Parathyroid adenoma (tissue), 2 donors: ENCODE data around the gene CLDN4.
"Not testable (repeated sequence)": the region's sequence is repeated elsewhere in the genome, so short reads cannot be mapped to it uniquely, and the experiment has no call there.

Experiments
- H2AFZ ChIP-seq: fragments of 300-600 bp; sonication (generic); one replicate; pipeline ENCODE4 v1.7.0; 2017; ENCODE audit warnings: antibody characterized with exemption, mild to moderate bottlenecking
- H3K27ac ChIP-seq: fragments of 300-600 bp; sonication (generic); one replicate; pipeline ENCODE4 v1.7.0; 2017
- H3K27me3 ChIP-seq: fragments of 300-600 bp; sonication (generic); one replicate; pipeline ENCODE4 v1.7.0; 2017; ENCODE audit warnings: low read length; ENCODE audit not compliant: control insufficient read depth, insufficient read depth
- H3K36me3 ChIP-seq: fragments of 300-600 bp; sonication (generic); one replicate; pipeline ENCODE4 v1.7.0; 2017; ENCODE audit warnings: low read length; ENCODE audit not compliant: control insufficient read depth, insufficient read depth
- H3K4me1 ChIP-seq: fragments of 300-600 bp; sonication (generic); one replicate; pipeline ENCODE4 v1.7.0; 2017; ENCODE audit warnings: control low read depth
- H3K4me2 ChIP-seq: fragments of 300-600 bp; sonication (generic); one replicate; pipeline ENCODE4 v1.7.0; 2017; ENCODE audit warnings: low read length
- H3K4me3 ChIP-seq: fragments of 300-600 bp; sonication (generic); one replicate; pipeline ENCODE4 v1.7.0; 2017; ENCODE audit warnings: low read depth, low read length
- H3K79me2 ChIP-seq: fragments of 300-600 bp; sonication (generic); one replicate; pipeline ENCODE4 v1.7.0; 2017; ENCODE audit warnings: control low read depth
- H3K9ac ChIP-seq: fragments of 300-600 bp; sonication (generic); one replicate; pipeline ENCODE4 v1.7.0; 2017; ENCODE audit warnings: mild to moderate bottlenecking
- H3K9me3 ChIP-seq: fragments of 300-600 bp; sonication (generic); one replicate; pipeline ENCODE4 v1.7.0; 2017; ENCODE audit warnings: low read length; ENCODE audit not compliant: control insufficient read depth
- CTCF ChIP-seq: fragments of 300-600 bp; sonication (generic); IDR thresholded peaks from one replicate; pipeline ENCODE4 v1.7.0; 2017; ENCODE audit warnings: antibody characterized with exemption, mild to moderate bottlenecking
- donor health status: primary hyperparathyroidism.

Gene CLDN4

DNA sequence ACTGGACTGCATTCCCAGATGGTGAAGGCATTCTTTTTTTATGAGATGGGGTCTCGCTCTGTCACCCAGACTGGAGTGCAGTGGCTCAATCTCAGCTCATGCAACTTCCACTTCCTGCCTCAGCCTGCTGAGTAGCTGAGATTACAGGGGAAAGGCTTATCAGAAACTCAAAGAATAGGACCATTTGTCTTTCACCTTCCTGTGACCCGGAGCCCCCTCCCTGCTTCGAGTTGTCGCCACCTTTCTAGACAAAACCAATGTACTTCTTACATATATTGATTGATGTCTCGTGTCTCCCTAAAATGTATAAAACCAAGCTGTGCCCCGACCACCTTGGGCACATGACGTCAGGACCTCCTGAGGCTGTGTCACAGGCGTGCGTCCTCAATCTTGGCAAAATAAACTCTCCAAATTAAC is 13.3 kb downstream of the CLDN4 start:
- Histone ChIP-seq H3K4me1 (peaks cover 6% of the 10 kb centered on the region), H3K9me3 (no peaks in the 10 kb centered on the region), H3K79me2 (no peaks in the 10 kb centered on the region), H3K27me3 (no peaks in the 10 kb centered on the region), H3K4me2 (no peak overlapping the region), H3K27ac (no peak overlapping the region), H2AFZ (no peak overlapping the region), H3K4me3 (no peak overlapping the region), H3K36me3 (no peaks in the 10 kb centered on the region), H3K9ac (no peak overlapping the region)
- no peak for TF ChIP-seq CTCF

- Histone ChIP-seq H3K9ac (no peak overlapping the region), H3K27ac (no peak overlapping the region), H3K4me3 (no peak overlapping the region), H3K4me1 (peaks cover 6% of the 10 kb centered on the region), H3K36me3 (no peaks in the 10 kb centered on the region), H3K27me3 (no peaks in the 10 kb centered on the region), H3K4me2 (no peak overlapping the region), H3K79me2 (no peaks in the 10 kb centered on the region), H2AFZ (no peak overlapping the region), H3K9me3 (no peaks in the 10 kb centered on the region)
- TF ChIP-seq CTCF: no peak
These were observed 14.2 kb downstream of the CLDN4 start for GRCh38 chr7:73844848-73845460.

GRCh38 chr7:73845701-73846195 is 15.0 kb downstream of the CLDN4 start:
- not testable (repeated sequence) for H3K27me3 ChIP-seq, H3K4me2 ChIP-seq, H3K4me3 ChIP-seq, H3K4me1 ChIP-seq, H3K79me2 ChIP-seq, H3K9me3 ChIP-seq, H3K9ac ChIP-seq, H3K27ac ChIP-seq, H3K36me3 ChIP-seq
- peak overlapping the region; percentile 80 for H2AFZ ChIP-seq

- H2AFZ ChIP-seq: no peak overlapping the region
- no peak overlapping the region for H3K9ac ChIP-seq
- H3K27ac ChIP-seq: no peak overlapping the region
- H3K4me2 ChIP-seq: no peak overlapping the region
- no peak overlapping the region for H3K4me3 ChIP-seq
- H3K36me3 ChIP-seq: no peaks in the 10 kb centered on the region
- H3K27me3 ChIP-seq: no peaks in the 10 kb centered on the region
- peaks cover 10% of the 10 kb centered on the region for H3K4me1 ChIP-seq
- H3K9me3 ChIP-seq: no peaks in the 10 kb centered on the region
- no peak for TF ChIP-seq CTCF
- no peaks in the 10 kb centered on the region for H3K79me2 ChIP-seq
These were observed 17.3 kb downstream of the CLDN4 start for GRCh38 chr7:73847941-73848723.

DNA sequence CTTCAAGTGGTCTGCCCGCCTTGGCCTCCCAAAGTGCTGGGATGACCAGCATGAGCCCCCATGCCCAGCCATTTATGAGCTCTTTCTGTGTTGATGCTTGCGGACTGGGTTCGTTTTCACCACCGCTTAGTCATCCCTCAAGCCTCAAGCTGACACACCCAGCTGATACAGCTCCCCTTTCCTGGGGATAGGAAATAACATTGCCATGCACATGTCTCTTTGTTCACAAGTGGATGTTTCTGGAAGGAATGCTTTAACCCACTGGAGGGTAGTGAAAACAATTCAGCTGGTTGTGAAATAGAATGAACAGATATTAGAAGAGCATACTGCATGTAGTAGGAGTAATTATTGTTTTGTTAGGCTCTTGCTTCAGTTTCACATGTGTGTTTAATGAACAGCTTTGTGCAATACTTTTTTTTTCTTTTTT is 20.0 kb downstream of the CLDN4 start:
- Histone ChIP-seq H3K9me3 (no peaks in the 10 kb centered on the region), H3K9ac (no peak overlapping the region), H3K4me1 (peaks cover 10% of the 10 kb centered on the region), H3K36me3 (no peaks in the 10 kb centered on the region), H3K79me2 (no peaks in the 10 kb centered on the region), H2AFZ (no peak overlapping the region), H3K4me2 (peak overlapping the region; percentile 2), H3K27me3 (no peaks in the 10 kb centered on the region), H3K27ac (no peak overlapping the region), H3K4me3 (no peak overlapping the region)
- TF ChIP-seq CTCF: no peak
